Naive thymus-derived CD4-positive, alpha-beta T cell (primary cell): ENCODE results near the gene CLCN3. TPM values are rescaled to one million over a fixed set of nuclear protein-coding genes. Genes with fewer than 3 reads are reported as not detected.

Source experiments
- ATAC-seq: fragments of 150-1000 bp; cut with Tn5 transposase; 2 replicates; pipeline ENCODE4 v1.10.0; 2021; ENCODE audit warnings: mild to moderate bottlenecking, moderate library complexity
- CTCF ChIA-PET: fragments of 350-600 bp; sonication (Branson Sonifier 250); formaldehyde crosslinking; loops from one replicate; lab custom pipeline; 2021; ENCODE audit warnings: antibody characterized with exemption; lab: Charles Lee
- POLR2A ChIA-PET: fragments of 350-600 bp; sonication (Branson Sonifier 250); formaldehyde crosslinking; loops from one replicate; lab custom pipeline; 2021; ENCODE audit warnings: antibody characterized with exemption, inconsistent platforms; lab: Charles Lee
- DNase-seq, 9 donors: peaks; one replicate each; pipeline versions ENCODE4 v3.0.0 to v3.0.0-alpha.2; 2020 to 2022; ENCODE audit warnings: mixed read lengths in 1 of 9
- H3K27ac ChIP-seq: one replicate; pipeline ENCODE4 v1.7.0; 2013; ENCODE audit warnings: mild to moderate bottlenecking, low read depth, low read length, moderate library complexity
- H3K27me3 ChIP-seq, 2 donors: one replicate each; pipeline ENCODE4 v1.7.0; 2013; ENCODE audit warnings: low read length in 2 of 2, mild to moderate bottlenecking in 2 of 2, moderate library complexity in 2 of 2; ENCODE audit not compliant: control insufficient read depth in 2 of 2, insufficient read depth in 2 of 2
- H3K36me3 ChIP-seq, 3 experiments: 1 replicate in 2 of 3; 2 replicates in 1 of 3; pipeline ENCODE4 v1.7.0; 2013; ENCODE audit warnings: low read length in 3 of 3, mild to moderate bottlenecking in 3 of 3, moderate library complexity in 1 of 3; ENCODE audit not compliant: insufficient read depth in 3 of 3, control insufficient read depth in 2 of 3
- H3K4me1 ChIP-seq, 2 donors: one replicate each; pipeline ENCODE4 v1.7.0; 2013; ENCODE audit warnings: low read length in 2 of 2, mild to moderate bottlenecking in 2 of 2, moderate library complexity in 1 of 2; ENCODE audit not compliant: control insufficient read depth in 2 of 2, insufficient read depth in 2 of 2
- H3K4me3 ChIP-seq: 2 replicates; pipeline ENCODE4 v1.7.0; 2013; ENCODE audit warnings: mild to moderate bottlenecking, low read length
- H3K9me3 ChIP-seq, 3 experiments: 1 replicate in 2 of 3; 2 replicates in 1 of 3; pipeline ENCODE4 v1.7.0; 2013; ENCODE audit warnings: low read length in 3 of 3; ENCODE audit not compliant: control insufficient read depth in 2 of 3
- H3K27ac Mint-ChIP-seq, 9 donors: one replicate each; pipeline ENCODE4 v1.8.0; 2020 to 2022; ENCODE audit warnings: mixed read lengths in 9 of 9, mild to moderate bottlenecking in 8 of 9, moderate library complexity in 5 of 9, inconsistent platforms in 2 of 9
- H3K27me3 Mint-ChIP-seq, 5 donors: one replicate each; pipeline ENCODE4 v1.8.0; 2021 to 2022; ENCODE audit warnings: mixed read lengths in 5 of 5, mild to moderate bottlenecking in 1 of 5
- H3K36me3 Mint-ChIP-seq, 5 donors: one replicate each; pipeline ENCODE4 v1.8.0; 2020 to 2022; ENCODE audit warnings: mixed read lengths in 5 of 5, mild to moderate bottlenecking in 3 of 5, inconsistent platforms in 1 of 5
- H3K4me1 Mint-ChIP-seq, 7 donors: one replicate each; pipeline ENCODE4 v1.8.0; 2020 to 2022; ENCODE audit warnings: mixed read lengths in 7 of 7, mild to moderate bottlenecking in 3 of 7, inconsistent platforms in 1 of 7
- H3K4me3 Mint-ChIP-seq, 10 donors: one replicate each; pipeline ENCODE4 v1.8.0; 2020 to 2022; ENCODE audit warnings: mild to moderate bottlenecking in 10 of 10, mixed read lengths in 10 of 10, moderate library complexity in 6 of 10, inconsistent platforms in 2 of 10
- H3K9me3 Mint-ChIP-seq, 11 donors: one replicate each; pipeline ENCODE4 v1.8.0; 2020 to 2022; ENCODE audit warnings: mixed read lengths in 11 of 11, mild to moderate bottlenecking in 4 of 11, inconsistent platforms in 1 of 11, moderate library complexity in 1 of 11
- intact Hi-C, 2 donors: fragments of 100-400 bp; cut with micrococcal nuclease; formaldehyde crosslinking; loops; one replicate each; pipeline ENCODE4 v1.15.1; 2023
- polyA plus RNA-seq, 2 donors: library from polyadenylated mRNA; unstranded; fragments of 300-500 nt; fragmentation: Illumina TruSeq; gene quantifications; one replicate each; pipeline ENCODE4 v1.2.3, GENCODE V29; 2021
- total RNA-seq, 6 experiments: library from RNA in 5 of 6; stranded (reverse) in 5 of 6; gene quantifications; 1 replicate in 5 of 6; 2 replicates in 1 of 6; pipeline ENCODE4 v1.2.3 and lab custom pipeline; 2021 to 2026

The CLCN3 gene
- total and polyA plus RNA-seq, 7 experiments from 2014 or later, result 7.6 to 35.0 (median 18.3) TPM

DNA sequence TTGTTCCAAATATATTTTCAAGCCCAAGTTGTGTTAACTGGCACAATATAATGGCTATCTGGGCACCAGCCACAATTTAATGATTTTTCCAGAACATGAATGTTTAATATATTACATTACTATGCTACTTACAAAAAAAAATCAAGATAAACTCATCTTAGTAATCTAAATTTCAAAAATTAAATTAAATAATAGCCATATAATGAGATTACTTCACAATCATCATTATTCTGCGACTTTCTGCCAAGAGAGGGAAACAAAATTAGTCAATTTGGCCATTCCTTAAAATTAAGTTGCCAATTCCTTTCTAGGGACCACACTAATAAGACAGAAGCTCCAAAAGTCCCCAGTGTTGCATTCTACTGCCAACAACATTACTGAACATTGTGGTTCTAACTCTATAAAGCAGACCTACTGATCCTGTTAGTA, 15.5 kb upstream of the CLCN3 start:
- ChIA-PET CTCF (no interaction called here), POLR2A (no interaction called here)
- no peaks in the 10 kb centered on the region for H3K27me3 ChIP-seq
- intact Hi-C loops, result no loop called here
- Mint-ChIP-seq H3K4me3 (no peak overlapping the region), H3K9me3 (no peaks in the 10 kb centered on the region), H3K4me1 (peaks cover 2 to 52% (median 37%) of the 10 kb centered on the region in 7 donors), H3K36me3 (peaks cover 4 to 19% (median 12%) of the 10 kb centered on the region in 5 donors), H3K27me3 (no peaks in the 10 kb centered on the region), H3K27ac (peak overlapping the region in 3 of 9 donors; percentile 32 to 52 (median 41))
- H3K9me3 ChIP-seq, result no peaks in the 10 kb centered on the region
- H3K4me3 ChIP-seq, result no peak overlapping the region
- H3K36me3 ChIP-seq, result peaks cover 0 to 15% (median 0%) of the 10 kb centered on the region in 3 experiments
- no peak overlapping the region for H3K27ac ChIP-seq
- ATAC-seq (no peak), DNase-seq (no peak)
- no peaks in the 10 kb centered on the region for H3K4me1 ChIP-seq

DNA sequence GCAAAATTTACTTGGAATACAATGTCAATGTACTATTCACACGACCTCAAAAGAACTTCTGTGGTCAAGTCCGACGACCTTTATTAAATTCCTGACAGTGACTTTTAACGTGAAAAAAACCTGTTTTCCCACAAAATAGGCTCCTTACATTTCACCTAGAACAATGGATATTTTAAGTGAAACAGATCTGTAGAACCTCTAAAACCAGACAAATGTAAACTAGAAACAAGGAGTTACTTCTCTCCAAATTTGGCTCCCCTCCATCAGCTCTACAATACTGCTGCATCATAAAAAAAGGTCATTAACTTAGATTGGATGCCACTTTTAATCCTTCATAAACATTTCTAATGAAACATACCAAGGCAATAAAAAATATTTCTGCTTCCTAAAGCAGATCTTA, 9.2 kb upstream of the CLCN3 start:
- H3K4me1 Mint-ChIP-seq, result peaks cover 12 to 75% (median 44%) of the 10 kb centered on the region in 7 donors
- intact Hi-C loops, result loop anchor here in 1 of 2 donors (5.0 kb wide), 3 partner anchors 101 to 1294 kb away; partner anchors contain the start of gene DDX60

DNA sequence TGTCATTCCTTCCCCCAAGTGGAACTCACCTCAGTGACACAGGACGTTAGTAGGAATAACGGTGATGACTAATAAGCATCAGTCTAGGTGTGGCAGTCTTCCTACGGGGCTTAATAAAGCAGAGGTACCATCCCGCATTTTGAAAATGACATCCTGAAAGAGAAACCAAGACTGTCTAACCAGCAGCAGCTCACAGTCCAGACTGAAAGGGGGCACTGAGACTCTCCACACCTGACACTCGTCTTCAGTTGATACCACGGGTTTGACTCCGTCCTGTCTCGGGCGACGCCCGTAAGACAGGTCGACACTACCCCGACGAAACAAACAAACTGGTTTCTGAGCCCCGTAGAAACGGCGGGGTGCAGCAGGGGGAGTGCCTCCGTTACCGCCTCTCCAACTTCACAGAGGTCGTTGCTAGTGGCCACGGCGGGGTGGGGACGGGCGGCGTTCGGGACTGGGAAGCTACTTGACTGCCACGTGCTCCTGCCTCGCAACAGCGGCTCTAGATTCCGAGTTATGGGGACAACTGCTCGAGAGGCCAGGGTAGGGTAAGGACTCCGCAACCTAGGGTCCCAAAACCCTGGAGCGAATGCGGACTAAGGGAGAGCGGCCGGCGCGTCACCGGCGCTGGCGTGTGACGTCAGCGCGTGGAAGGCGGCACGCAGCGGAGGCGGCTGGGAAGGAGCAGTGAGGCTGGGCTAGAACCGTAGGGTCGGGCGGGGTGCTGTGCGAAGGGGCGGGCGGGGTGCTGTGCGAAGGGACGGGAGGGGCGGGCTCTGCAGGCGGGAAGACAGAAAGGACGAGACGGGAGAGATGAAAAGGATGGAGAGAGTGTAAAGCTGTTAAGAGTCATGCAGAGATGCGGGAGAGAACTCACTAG, 8.1 kb upstream of the CLCN3 start, which contains the start of gene NEK1:
NEK1 (minus strand) TSS at position 593 of the 880 bp plus-strand sequence. CDS start 9,953 bp downstream, outside the sequence.
- Histone ChIP-seq H3K9me3 (no peaks in the 10 kb centered on the region), H3K27me3 (no peaks in the 10 kb centered on the region), H3K4me1 (peaks cover 8 to 21% of the 10 kb centered on the region in 2 donors), H3K36me3 (peaks cover 0 to 4% (median 0%) of the 10 kb centered on the region in 3 experiments), H3K4me3 (peak within 1 kb of the TSS; percentile 98), H3K27ac (peak within 1 kb of the TSS; percentile 99)
- Mint-ChIP-seq H3K9me3 (no peaks in the 10 kb centered on the region), H3K4me3 (peak within 1 kb of the TSS; percentile 90 to 99 (median 98)), H3K27ac (peak within 1 kb of the TSS; percentile 97 to 100 (median 100)), H3K36me3 (peaks cover 0 to 5% (median 3%) of the 10 kb centered on the region in 5 donors), H3K27me3 (no peaks in the 10 kb centered on the region), H3K4me1 (peaks cover 12 to 71% (median 46%) of the 10 kb centered on the region in 7 donors)
- DNase-seq (peak; percentile 71 to 89 (median 87)), ATAC-seq (peak; percentile 91)
- intact Hi-C loops, result loop anchor here (1.0 to 5.0 kb wide), 15 partner anchors 8 to 1295 kb away; partner anchors contain the start of genes CBR4 (in 2 of the 2), CLCN3 (in 2 of the 2), DDX60 (in 2 of the 2) and DDX60L (in 1 of the 2)
- CTCF ChIA-PET, result interaction anchor here (0.7 to 2.2 kb wide), 9 partner anchors 10 to 602 kb away, joined by 3 to 10 read pairs (median 5); partner anchors contain the start of gene CBR4
- POLR2A ChIA-PET, result interaction anchor here (0.6 to 2.7 kb wide), 6 partner anchors 9 to 415 kb away, joined by 3 to 16 read pairs (median 4); partner anchors contain the start of genes CLCN3, HPF1 and MFAP3L

More for the DNA sequence above, 9.2 kb upstream of the CLCN3 start:
- Mint-ChIP-seq H3K36me3 (peaks cover 0 to 12% (median 7%) of the 10 kb centered on the region in 5 donors), H3K27ac (peak overlapping the region; percentile 40 to 100 (median 97)), H3K27me3 (no peaks in the 10 kb centered on the region), H3K4me3 (peak overlapping the region; percentile 30 to 99 (median 98)), H3K9me3 (no peaks in the 10 kb centered on the region)
- Histone ChIP-seq H3K27ac (peak overlapping the region; percentile 99), H3K9me3 (no peaks in the 10 kb centered on the region), H3K27me3 (no peaks in the 10 kb centered on the region), H3K4me1 (peaks cover 8 to 21% of the 10 kb centered on the region in 2 donors), H3K4me3 (peak overlapping the region; percentile 98), H3K36me3 (peaks cover 0 to 4% (median 0%) of the 10 kb centered on the region in 3 experiments)
- ATAC-seq (no peak), DNase-seq (no peak)
- ChIA-PET POLR2A (interaction anchor here (0.6 to 2.7 kb wide), 2 partner anchors 10 to 165 kb away, joined by 3 to 16 read pairs; partner anchors contain the start of gene CLCN3), CTCF (no interaction called here)

DNA sequence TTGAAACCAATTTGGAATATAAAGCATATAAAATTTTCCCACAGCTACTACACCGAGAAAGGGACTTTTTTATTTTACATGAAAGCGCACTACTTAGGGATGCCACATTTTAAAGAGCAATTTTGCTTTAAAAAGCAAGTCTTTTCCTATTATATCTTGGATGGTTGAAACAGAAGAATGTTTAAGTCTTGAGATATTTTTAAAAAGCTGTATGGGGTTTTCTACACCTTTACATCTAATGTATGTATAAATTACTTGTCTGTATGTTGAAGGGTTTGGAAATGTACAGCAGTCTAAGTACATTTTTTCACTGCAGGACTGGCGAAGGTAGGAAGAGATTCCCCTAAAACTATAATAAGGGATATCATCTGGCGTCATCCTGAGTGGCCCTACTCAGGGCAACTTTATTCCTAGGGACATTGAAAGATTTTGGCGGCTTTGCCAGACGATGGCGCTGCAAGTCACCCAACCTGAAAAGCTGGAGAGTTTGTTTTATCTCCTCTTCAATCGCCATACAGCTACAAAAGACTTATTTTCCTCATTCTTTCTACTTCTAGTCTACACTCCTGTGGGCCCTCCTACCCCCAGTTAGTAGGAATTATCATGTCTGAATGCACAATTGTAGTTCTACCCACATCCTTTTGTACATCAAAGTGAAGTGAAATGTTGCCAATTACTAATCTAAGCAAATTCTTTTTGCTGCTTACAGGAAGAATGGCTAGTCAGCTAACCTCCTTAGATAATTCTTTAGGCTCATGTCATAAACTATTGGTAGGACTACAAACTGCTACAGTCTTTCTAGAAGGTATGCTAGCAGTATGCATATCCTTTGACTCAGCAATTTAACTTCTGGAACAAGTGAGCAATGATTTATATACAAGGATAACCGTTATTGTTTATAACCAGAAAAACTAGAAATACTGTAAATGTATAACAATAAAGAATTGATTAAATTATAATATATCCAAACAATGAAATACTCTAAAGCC, 7.2 kb upstream of the CLCN3 start:
- intact Hi-C loops, result loop anchor here (1.0 to 5.0 kb wide), 21 partner anchors 7 to 1296 kb away; partner anchors contain the start of genes CBR4 (in 2 of the 2), CLCN3 (in 2 of the 2), DDX60 (in 2 of the 2) and DDX60L (in 1 of the 2)
- ATAC-seq, result peak; percentile 62
- peaks cover 8 to 25% of the 10 kb centered on the region in 2 donors for H3K4me1 ChIP-seq
- no peaks in the 10 kb centered on the region for H3K36me3 Mint-ChIP-seq
- peak overlapping the region; percentile 98 for H3K4me3 ChIP-seq
- H3K4me1 Mint-ChIP-seq, result peaks cover 12 to 73% (median 50%) of the 10 kb centered on the region in 7 donors
- no peaks in the 10 kb centered on the region for H3K27me3 ChIP-seq
- H3K9me3 ChIP-seq, result no peaks in the 10 kb centered on the region
- peak overlapping the region; percentile 99 for H3K27ac ChIP-seq
- peaks cover 0 to 4% (median 0%) of the 10 kb centered on the region in 3 experiments for H3K36me3 ChIP-seq
- H3K27me3 Mint-ChIP-seq, result no peaks in the 10 kb centered on the region
- H3K27ac Mint-ChIP-seq, result peak overlapping the region; percentile 97 to 100 (median 100)
- no peaks in the 10 kb centered on the region for H3K9me3 Mint-ChIP-seq
- H3K4me3 Mint-ChIP-seq, result peak overlapping the region; percentile 90 to 99 (median 98)
- POLR2A ChIA-PET, result interaction anchor here (0.7 to 2.7 kb wide), 7 partner anchors 8 to 414 kb away, joined by 3 to 16 read pairs (median 4); partner anchors contain the start of genes CLCN3, HPF1 and MFAP3L
- DNase-seq, result peak; percentile 37 to 78 (median 73)
- CTCF ChIA-PET, result interaction anchor here (0.6 to 2.2 kb wide), 15 partner anchors 9 to 1114 kb away, joined by 3 to 10 read pairs (median 4); partner anchors contain the start of gene CBR4

DNA sequence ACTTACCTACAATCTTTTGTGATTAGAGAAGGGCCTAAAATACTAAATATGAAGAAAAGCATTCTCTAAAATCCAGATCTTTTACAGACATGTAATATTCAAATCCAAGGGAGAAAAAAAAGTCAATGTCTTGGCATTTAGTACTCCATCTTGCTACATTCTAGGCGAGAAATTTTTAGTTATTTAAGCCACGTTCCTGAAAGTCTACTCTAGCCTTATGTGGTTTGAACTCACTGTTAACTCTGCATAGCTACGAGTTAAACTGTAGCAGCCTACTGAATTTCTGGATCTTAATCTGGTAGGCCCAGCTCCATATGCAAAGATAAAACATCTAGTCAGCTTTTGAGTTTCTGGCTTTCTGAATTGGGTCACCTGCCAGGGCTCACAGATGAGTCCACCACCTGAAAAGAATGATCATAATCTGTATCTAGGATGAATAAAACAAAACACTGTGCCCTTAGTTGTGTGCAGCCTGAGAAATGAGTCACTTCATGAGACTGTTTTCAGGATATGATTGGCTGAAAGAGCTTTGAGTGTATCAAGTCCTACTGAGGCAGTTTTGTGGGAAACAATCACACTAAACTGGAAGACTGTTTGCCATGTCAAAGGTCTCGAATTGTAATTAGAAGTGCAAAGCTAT, 4.8 kb upstream of the CLCN3 start:
- intact Hi-C loops, result no loop called here
- peak overlapping the region in 6 of 9 donors; percentile 32 to 95 (median 60) for H3K27ac Mint-ChIP-seq

More for the DNA sequence above, 4.8 kb upstream of the CLCN3 start:
- no peaks in the 10 kb centered on the region for H3K36me3 Mint-ChIP-seq
- ChIA-PET POLR2A (no interaction called here), CTCF (interaction anchor here (1.0 to 1.3 kb wide), 2 partner anchors 11 to 195 kb away, joined by 3 read pairs; no protein-coding TSS in a partner anchor)
- H3K4me1 Mint-ChIP-seq, result peaks cover 17 to 70% (median 55%) of the 10 kb centered on the region in 7 donors
- H3K4me1 ChIP-seq, result peaks cover 14 to 34% of the 10 kb centered on the region in 2 donors
- H3K27me3 ChIP-seq, result no peaks in the 10 kb centered on the region
- no peaks in the 10 kb centered on the region for H3K9me3 Mint-ChIP-seq
- peaks cover 0 to 11% (median 0%) of the 10 kb centered on the region in 3 experiments for H3K36me3 ChIP-seq
- no peaks in the 10 kb centered on the region for H3K27me3 Mint-ChIP-seq
- H3K4me3 ChIP-seq, result no peak overlapping the region
- ATAC-seq (no peak), DNase-seq (no peak)
- no peak overlapping the region for H3K27ac ChIP-seq
- H3K4me3 Mint-ChIP-seq, result peak overlapping the region in 1 of 10 donors; percentile 22
- no peaks in the 10 kb centered on the region for H3K9me3 ChIP-seq
